ENCODE data around the gene ADAM12.

DNA sequence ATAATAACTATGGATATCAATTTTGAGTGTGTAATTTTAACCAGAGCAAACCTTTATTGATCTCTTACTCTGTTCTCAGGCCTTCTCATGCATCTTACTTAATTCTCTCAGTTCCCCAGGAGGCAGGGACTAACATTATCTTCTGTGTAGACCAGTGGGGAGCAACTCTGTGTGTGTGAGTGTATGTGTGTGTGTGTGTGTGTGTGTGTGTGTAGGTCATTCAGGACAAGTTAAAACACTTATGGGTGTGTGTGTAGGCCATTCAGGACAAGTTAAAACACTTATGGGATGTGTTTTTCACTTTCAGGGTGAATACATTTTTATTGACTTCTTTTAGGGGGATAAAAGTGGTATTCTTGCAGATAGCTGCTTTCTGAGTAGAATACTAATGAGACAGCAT is 145.0 kb downstream of the ADAM12 start:
- TF ChIP-seq CTCF (conservative IDR thresholded peaks at IDR 0.05): no peak
- no peak for TF ChIP-seq EZH2 (IDR thresholded peaks at IDR 0.05; ENCODE audit: low read depth)
